ENCODE results near the gene MITD1.
"Not testable (repeated sequence)": the region's sequence is repeated elsewhere in the genome, so short reads cannot be mapped to it uniquely, and the experiment has no call there.

MITD1 gene

DNA sequence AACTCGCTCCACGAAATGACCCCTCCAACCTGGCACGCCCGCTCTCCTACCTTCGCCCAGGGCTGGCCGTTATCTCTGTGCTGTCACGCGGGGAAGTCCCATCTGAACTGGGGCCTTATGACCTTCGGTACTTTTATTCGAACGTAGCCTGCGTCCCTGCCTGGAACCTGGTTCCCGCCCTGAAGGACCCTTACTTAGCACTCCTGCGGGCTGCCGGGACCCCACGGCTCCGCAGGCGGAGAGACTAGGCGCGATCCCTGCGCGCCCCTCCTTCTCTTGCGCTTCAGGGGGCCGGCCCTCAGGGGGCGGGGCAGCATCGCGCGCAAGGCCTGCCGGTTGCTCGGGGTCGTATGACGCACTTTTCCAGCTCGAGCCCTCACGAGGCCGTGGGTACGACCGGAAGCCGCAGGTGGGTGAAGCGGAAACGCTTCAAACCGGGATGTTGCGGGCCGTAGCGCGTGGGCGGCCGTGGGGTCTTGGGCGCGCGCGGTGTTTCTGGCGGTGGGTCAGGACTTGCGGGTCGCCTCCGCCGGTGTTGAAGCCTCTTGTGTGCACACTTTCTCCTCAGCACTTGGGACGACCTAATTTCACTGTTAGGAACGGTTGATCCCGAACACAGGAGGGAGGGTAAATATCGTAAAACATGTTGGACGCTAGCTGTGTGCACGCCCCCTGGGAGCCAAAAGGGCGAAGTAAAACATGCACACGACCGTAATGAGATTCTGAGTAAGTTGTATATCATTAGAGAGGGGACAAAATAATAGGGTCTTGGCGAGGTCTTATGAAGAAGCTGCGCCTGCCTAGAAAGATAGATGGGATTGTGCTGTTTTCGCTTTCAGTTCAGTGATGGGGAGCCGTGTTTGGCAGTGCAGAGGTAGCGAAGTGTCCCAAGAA is 26.0 kb downstream of the MITD1 start, which contains the start of the genes LIPT1 and TSGA10:
Gene LIPT1, plus strand, starts transcription at position 325 of the 894 bp plus-strand sequence. CDS start 6,991 bp downstream, outside the sequence.
Gene TSGA10, minus strand, starts transcription at position 300 of the 894 bp plus-strand sequence. CDS start 45,503 bp downstream, outside the sequence.
- peak; percentile 92 to 94 for DNase-seq

DNA sequence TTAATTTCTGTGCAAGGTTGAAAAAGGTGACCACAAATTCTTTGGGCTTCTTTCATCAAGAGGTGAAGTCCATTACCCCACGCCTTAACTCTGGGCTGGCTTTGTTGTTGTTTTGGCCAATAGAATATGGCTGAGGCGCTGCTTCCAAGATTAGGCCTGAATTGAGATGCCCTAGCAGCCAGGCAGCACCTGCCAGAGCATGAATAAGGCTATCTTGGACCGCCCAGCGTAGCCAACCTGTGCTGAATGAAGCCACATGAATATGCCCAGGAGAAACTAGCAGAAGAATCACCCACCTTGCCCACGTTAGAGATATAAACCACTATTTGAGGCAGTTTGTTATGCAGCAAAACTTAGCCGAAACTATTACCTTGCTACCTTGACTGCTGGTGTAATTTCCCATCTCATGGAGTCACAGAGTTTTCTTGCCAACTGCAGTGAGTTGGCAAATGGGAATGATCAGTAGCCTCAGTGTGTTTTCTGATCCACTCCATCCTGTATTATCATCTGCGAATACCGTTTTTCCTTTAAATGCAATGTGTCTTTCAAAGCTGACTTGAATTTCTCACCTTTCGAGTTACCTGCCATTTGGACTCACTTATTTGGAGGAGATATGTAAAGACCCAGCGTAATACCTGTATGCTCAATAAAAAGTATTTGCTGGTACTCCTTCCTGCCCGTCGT is 26.8 kb downstream of the MITD1 start:
- DNase-seq = no peak

DNA sequence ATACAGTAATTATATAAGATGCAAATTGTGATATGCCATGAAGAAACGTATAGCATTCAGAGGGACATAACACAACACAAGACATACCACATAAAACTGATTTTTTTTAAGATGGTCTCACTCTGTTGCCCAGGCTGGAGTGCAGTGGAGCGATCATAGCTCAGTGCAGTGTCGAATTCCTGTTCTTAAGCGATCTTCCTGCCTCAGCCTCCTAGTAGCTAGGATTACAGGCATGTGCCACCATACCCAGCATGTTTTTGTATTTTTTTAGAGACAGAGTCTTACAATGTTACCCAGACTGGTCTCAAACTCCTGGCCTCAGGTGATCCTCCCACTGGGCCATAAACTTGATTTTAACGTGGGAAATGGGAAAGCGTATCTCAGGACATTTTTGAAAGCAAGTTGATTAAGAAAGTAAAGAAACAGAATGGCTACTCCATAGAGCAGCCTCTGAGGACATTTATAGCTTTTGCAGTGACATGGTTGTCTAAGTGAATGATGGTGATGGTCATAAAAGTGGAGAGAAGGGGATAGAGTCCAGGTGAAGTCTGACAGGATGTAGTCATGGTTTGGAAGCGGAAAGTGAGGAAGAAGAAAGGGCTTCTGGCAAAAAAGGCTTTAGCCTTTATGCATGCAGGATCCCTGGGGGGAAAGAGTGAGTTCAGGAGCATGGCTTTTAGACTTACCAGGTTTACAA is 28.5 kb downstream of the MITD1 start:
- no peak for DNase-seq

DNA sequence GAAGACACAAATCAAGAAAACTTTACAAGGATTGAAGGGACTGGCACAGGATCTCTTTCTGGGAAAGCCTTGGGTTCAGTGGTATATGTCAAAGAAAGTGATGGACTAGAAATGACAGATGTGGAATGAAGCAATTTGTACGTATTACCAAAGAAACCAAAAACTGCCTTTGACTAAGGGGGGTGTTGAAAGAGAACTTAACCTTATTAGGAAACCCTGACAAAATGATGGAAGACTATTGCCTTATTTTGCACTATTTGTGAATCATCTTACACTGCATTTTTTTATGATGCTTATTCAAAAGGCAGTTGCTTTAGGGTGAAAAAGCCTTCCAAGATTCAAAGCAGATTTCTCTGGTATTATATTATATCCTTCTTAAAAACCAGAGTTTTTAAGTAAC is 30.2 kb downstream of the MITD1 start:
- DNase-seq = no peak

DNA sequence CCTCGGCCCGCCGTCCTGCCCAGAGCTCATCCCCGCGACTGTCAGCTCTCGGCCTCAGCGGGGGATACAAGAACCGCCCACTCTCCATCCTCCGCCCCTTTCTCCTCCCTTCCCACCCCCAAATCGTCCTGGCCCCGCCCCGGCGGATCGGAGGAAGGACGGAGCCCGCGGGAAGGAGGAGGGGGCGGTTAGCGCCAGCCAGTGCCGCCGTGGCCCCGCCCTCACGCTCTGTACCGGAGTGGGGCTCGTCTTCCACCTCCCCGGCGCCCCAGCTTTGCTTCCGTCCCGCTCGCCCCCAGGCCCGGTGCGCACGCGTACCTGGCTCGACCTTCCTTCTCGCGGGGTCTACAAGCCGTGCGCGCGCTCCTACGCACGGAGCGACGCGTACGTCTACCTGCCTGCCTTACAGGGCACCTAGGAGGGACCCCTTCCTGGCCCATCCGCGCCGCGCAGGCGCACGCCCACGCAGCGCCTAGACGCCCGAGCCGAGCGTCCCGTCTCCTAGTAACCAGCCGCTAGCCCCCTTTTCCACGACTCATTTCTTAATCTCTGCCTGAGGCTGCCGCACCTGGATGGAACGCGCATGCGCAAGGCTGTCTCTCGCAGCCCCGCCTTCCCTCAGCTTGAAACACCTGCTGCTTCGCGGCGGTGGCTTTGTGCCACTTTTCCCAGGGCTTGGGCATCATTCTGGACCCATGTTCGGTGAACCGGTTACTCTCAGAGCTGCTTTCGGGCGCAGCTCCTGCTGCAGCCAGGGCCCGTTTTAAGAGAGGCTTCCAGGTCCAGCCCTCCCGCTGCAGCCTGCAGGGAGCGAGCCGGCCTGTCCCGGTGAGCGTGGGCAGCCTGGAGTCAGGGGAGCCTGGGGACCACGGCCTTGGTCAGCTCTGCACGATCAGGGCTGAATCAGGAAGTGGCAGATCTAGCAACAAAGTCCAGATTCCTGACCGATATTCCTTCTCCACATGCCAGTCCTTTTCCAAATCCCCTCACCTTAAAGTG is 39.4 kb downstream of the MITD1 start, which contains the start of gene C2orf15:
Gene C2orf15, plus strand, starts transcription at position 598 of the 999 bp plus-strand sequence. CDS start 8,852 bp downstream, outside the sequence.
- DNase-seq = peak; percentile 98

DNA sequence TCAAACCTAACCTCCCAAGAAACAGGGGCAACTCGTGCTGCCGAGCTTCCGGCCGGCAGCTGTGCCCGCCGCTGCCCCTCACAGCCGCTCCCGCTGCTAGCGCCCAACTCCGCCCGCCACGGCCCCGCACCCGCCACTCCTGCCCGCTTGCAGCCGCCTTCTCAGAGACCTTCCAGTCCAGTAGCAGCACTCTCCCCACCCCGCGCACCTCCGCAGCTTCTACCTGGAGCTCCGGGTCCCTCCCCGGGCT is 40.1 kb downstream of the MITD1 start:
- no peak for DNase-seq

DNA sequence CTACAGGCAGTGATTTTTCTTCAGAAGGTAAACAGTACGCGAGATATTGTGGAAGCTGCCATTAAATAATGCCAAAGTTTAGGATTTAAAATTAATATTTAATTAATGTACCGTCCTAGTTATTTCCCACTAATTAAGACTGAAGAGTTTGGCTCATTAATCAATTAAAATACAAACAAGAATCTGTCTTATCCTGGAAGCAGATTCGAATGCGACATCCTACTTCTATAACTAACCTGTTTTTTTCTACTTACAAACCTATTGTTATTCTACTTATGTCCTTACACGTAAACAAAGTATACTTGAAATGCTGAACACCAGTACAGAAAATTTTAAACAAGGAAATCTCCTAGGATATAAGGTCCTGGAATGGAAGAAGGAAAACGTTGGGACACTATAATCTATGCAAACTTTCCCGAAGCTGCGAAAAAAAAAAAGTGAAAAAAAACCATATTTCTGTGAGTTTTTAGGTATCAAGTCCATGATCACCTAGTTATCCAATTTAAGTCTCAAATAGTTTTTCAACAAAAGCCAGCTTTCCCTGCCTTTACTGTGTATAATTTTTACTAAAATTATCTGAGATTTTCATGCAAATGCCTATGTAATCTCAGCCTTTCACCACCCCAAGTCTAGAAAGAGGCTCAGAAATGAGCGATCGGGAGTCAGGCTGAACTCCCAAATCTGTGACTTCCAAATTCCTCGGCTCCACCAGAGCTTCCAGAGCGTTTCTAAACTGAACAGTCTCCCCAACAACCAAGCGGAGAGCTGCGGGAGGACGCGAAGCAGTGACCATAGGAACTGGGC is 40.6 kb downstream of the MITD1 start:
- DNase-seq = no peak

DNA sequence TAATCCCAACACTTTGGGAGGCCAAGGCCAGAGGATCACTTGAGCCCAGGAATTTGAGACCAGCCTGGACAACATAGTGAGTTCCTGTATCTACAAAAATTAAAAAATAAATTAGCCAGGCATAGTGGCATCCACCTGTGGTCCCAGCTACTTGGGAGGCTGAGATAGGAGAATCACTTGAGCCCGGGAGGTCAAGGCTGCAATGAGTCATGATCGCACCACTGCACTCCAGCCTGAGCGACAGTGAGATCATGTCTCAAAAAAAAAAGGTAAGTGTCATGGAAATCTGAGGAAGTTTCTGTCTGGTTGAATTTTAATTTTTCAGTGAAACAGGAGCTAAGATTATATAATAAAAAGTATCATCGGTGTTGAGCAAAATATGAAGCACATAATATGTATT is 41.9 kb downstream of the MITD1 start:
- no peak for DNase-seq

DNA sequence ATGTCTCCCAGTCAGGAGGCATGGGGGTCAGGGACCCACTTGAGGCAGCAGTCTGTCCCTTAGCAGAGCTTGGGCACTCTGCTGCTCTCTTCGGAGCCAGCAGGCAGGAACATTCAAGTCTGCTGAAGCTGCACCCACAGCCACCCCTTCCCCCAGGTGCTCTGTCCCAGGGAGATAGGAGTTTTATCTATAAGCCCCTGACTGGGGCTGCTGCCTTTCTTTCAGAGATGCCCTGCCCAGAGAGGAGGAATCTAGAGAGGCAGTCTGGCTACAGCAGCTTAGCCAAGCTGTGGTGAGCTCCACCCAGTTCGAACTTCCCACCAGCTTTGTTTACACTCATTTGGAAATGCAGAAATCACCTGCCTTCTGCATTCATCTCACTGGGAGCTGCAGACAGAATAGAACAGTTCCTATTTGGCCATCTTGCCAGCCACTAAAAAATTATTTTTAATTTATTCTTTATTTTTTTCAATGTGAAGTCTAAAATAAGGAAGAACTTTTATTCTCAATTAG is 45.8 kb downstream of the MITD1 start:
- not testable (repeated sequence) for DNase-seq

DNA sequence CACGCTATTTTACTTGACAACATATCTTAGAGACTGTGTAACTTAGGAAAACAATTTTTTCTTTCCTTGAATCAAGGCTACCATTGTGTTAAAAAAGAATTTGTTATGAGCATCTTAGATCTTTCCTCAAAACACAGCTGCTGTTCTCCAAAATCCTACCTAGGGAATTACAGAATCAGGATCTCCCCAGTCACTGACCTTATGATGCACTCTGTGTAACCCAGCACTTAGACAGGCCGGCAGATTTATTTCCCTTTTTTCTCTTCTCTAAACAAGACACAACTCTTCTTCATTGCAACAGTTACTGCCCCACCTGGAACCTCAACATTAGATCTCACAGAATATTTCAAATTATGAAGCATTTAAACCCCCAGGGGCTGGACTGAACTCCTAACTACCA is 52.9 kb downstream of the MITD1 start:
- DNase-seq = no peak

All from activated CD4-positive, alpha-beta T cell treated with anti-CD3 and anti-CD28 coated beads, Interleukin-2, amount 50 U/mL, for 48 hours (primary cell).